KOPT-K1 (cell line): Measurements from ENCODE around the gene MAP2K2.
A peak's percentile ranks its signal among the peaks of the same experiment; 100 is the strongest.
"Not testable (repeated sequence)": the region's sequence is repeated elsewhere in the genome, so short reads cannot be mapped to it uniquely, and the experiment has no call there.

Source experiments
- H3K27ac ChIP-seq: fragments of 200-600 bp; sonication (generic); 2 replicates; pipeline ENCODE4 v1.5.1; 2016; ENCODE audit warnings: antibody characterized with exemption, mild to moderate bottlenecking, low read depth, low read length; ENCODE audit not compliant: poor library complexity, severe bottlenecking
- H3K36me3 ChIP-seq: fragments of 200-600 bp; sonication (generic); 2 replicates; pipeline ENCODE4 v1.5.1; 2017; ENCODE audit warnings: antibody characterized with exemption, mild to moderate bottlenecking, low read length, moderate library complexity; ENCODE audit not compliant: insufficient read depth
- H3K9me3 ChIP-seq: fragments of 200-600 bp; sonication (generic); 2 replicates; pipeline ENCODE4 v1.5.1; 2017; ENCODE audit warnings: antibody characterized with exemption, low read length, mild to moderate bottlenecking; ENCODE audit not compliant: insufficient read depth, poor library complexity, severe bottlenecking

MAP2K2 gene

GRCh38 chr19:4123615-4124568 is at the start of gene MAP2K2:
MAP2K2 (minus strand) TSS chr19:4124122; CDS start chr19:4123875, 247 bp downstream.
- H3K27ac ChIP-seq: peak within 1 kb of the TSS; percentile 71
- no peaks in the 10 kb centered on the region for H3K9me3 ChIP-seq
- H3K36me3 ChIP-seq: peaks cover 17% of the 10 kb centered on the region

DNA sequence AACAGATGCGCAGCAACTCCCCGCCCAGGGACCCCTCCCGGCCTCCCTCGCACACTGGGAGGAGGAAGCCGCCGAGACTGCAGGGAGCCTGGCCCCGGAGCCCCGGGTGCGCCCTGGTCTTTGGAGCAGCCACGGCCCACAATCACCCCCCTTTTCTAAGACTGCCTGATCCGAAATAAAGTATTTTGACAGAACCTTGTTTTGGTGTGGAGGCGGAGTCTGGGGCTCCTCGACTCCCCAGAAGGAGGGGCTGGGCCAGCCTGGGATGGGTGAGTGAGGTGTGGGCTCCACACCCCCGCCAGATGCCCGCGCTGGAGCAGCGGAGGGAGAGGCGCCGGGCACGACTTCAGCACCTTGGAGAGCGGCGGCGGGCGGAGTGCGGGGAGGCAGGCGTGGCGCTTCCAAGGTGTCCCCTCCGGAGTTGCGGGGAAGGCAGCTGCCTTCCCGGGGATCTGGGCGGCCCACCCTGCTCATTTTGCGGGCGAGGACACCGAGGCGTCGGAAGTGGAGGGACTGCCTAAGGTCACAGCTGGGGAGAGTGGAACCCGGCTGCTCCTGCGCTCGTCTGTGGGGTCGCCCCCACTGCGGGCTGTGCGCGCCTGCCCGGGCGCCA is 49.0 kb upstream of the MAP2K2 start:
- H3K27ac ChIP-seq: no peak overlapping the region
- H3K36me3 ChIP-seq: peaks cover 12% of the 10 kb centered on the region; the same call in 1 of the 2 replicates
- no peaks in the 10 kb centered on the region for H3K9me3 ChIP-seq

DNA sequence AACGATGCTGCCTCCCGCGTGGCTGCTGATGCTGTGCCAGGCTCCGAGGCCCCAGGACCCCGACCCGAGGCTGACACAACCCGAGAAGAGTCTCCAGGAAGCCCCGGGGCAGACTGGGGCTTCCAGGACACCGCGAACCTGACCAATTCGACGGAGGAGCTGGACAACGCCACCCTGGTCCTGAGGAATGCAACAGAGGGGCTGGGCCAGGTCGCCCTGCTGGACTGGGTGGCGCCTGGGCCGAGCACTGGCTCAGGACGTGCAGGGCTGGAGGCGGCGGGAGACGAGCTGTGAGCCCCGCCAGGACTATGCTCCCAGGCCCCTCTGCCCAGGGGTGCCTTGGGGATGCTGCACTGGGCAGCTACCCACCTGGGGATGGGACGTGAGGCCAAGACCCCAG is 47.8 kb upstream of the MAP2K2 start:
- Histone ChIP-seq H3K9me3 (no peaks in the 10 kb centered on the region), H3K36me3 (peaks cover 7% of the 10 kb centered on the region; the same call in 1 of the 2 replicates), H3K27ac (no peak overlapping the region)

- H3K27ac ChIP-seq: no peak overlapping the region
- H3K9me3 ChIP-seq: no peaks in the 10 kb centered on the region
- no peaks in the 10 kb centered on the region for H3K36me3 ChIP-seq
These were observed 40.3 kb upstream of the MAP2K2 start for GRCh38 chr19:4164262-4164661.

GRCh38 chr19:4161415-4162077 is 37.6 kb upstream of the MAP2K2 start:
- no peak overlapping the region for H3K27ac ChIP-seq
- no peaks in the 10 kb centered on the region for H3K9me3 ChIP-seq
- H3K36me3 ChIP-seq: no peaks in the 10 kb centered on the region; the same call in 1 of the 2 replicates

DNA sequence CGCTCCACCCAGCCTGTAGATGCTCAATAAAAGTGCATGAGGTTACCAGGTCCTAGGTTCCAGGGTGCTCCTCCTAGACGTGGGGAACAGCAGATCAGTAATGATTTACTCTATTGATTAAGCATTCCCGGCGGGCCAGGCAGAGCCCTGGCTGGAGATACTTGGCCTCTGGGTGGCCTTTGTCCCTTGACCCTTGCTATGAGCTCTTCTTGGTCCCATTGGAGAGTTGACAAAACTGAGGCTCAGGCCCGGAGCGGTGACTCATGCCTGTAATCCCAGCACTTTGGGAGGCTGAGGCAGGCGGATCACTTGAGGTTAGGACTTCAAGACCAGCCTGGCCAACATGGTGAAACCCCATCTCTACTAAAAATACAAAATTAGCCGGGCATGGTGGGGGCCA is 34.0 kb upstream of the MAP2K2 start:
- not testable (repeated sequence) for H3K9me3 ChIP-seq, H3K27ac ChIP-seq, H3K36me3 ChIP-seq

GRCh38 chr19:4157164-4157563 is 33.2 kb upstream of the MAP2K2 start:
- no peak overlapping the region for H3K27ac ChIP-seq
- H3K9me3 ChIP-seq: no peaks in the 10 kb centered on the region
- no peaks in the 10 kb centered on the region; the same call in 1 of the 2 replicates for H3K36me3 ChIP-seq

DNA sequence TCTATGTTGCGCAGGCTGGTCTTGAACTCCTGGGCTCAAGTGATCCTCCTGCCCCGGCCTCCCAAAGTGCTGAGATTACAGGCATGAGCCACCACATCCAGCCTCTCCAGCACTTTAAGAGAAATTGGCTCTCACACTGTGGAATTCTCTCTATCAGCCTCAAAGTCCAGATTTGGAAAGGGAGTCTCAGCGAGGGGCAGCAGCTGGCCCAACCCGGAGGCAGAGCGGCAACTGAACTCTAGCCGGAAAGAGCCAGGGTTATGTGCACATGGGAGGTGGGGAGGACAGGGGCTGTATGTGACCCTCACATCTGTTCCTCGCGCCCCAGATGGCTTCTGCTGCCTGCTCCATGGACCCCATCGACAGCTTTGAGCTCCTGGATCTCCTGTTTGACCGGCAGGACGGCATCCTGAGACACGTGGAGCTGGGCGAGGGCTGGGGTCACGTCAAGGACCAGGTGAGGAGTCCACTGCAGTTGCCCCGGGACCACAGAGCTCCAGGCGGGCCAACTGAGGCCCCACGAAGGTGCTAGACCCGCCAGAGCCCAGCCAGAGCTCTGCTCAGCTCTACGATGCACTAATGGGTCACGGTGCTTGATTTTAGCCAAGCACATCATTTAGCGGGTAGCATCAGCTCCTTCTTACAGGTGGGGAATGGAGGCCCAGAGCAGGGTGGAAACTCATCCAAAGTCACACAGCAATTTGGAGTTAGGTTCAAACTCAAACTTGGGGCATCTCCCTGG is 30.8 kb upstream of the MAP2K2 start:
- H3K9me3 ChIP-seq: no peaks in the 10 kb centered on the region

GRCh38 chr19:4152241-4152998 is 28.5 kb upstream of the MAP2K2 start:
- H3K9me3 ChIP-seq: no peaks in the 10 kb centered on the region
- H3K27ac ChIP-seq: peak overlapping the region; percentile 42

More for the DNA sequence above, 30.8 kb upstream of the MAP2K2 start:
- Histone ChIP-seq H3K36me3 (no peaks in the 10 kb centered on the region; the same call in 1 of the 2 replicates), H3K27ac (no peak overlapping the region)

GRCh38 chr19:4151623-4152022 is 27.7 kb upstream of the MAP2K2 start:
- H3K27ac ChIP-seq: no peak overlapping the region
- H3K36me3 ChIP-seq: no peaks in the 10 kb centered on the region
- no peaks in the 10 kb centered on the region for H3K9me3 ChIP-seq

More at GRCh38 chr19:4152241-4152998, 28.5 kb upstream of the MAP2K2 start:
- no peaks in the 10 kb centered on the region; the same call in 1 of the 2 replicates for H3K36me3 ChIP-seq

GRCh38 chr19:4149518-4150288 is 25.8 kb upstream of the MAP2K2 start:
- H3K36me3 ChIP-seq: no peaks in the 10 kb centered on the region
- no peak overlapping the region for H3K27ac ChIP-seq
- no peaks in the 10 kb centered on the region for H3K9me3 ChIP-seq

GRCh38 chr19:4144666-4145249 is 20.8 kb upstream of the MAP2K2 start:
- no peaks in the 10 kb centered on the region for H3K36me3 ChIP-seq
- H3K9me3 ChIP-seq: no peaks in the 10 kb centered on the region
- no peak overlapping the region for H3K27ac ChIP-seq

- H3K36me3 ChIP-seq, H3K9me3 ChIP-seq, H3K27ac ChIP-seq: not testable (repeated sequence)
These were observed 19.0 kb upstream of the MAP2K2 start for GRCh38 chr19:4142916-4143315.
